Neutrophil (primary cell): ENCODE data around the gene ZBTB39.

Experiments
- H3K27ac ChIP-seq: fragments of 200-600 bp; sonication (generic); 2 replicates; pipeline ENCODE4 v1.5.1; 2016; ENCODE audit warnings: mild to moderate bottlenecking, moderate library complexity
- H3K27me3 ChIP-seq: fragments of 200-600 bp; sonication (generic); 2 replicates; pipeline ENCODE4 v1.6.0; 2016; ENCODE audit warnings: mild to moderate bottlenecking
- H3K36me3 ChIP-seq: fragments of 200-600 bp; sonication (generic); 2 replicates; pipeline ENCODE4 v1.5.1; 2017
- H3K4me1 ChIP-seq, 2 experiments: fragments of 200-600 bp in 1 of 2; sonication (generic) in 1 of 2; 1 replicate in 1 of 2; 2 replicates in 1 of 2; pipeline versions ENCODE4 v1.5.1 to v1.6.1; 2013 to 2016; ENCODE audit warnings: low read depth in 1 of 2, low read length in 1 of 2, mild to moderate bottlenecking in 1 of 2, moderate library complexity in 1 of 2; ENCODE audit not compliant: control insufficient read depth in 1 of 2, insufficient read depth in 1 of 2
- H3K4me3 ChIP-seq, 2 experiments: fragments of 200-600 bp in 1 of 2; sonication (generic) in 1 of 2; 1 replicate in 1 of 2; 2 replicates in 1 of 2; pipeline ENCODE4 v1.5.1; 2013 to 2016; ENCODE audit warnings: low read depth in 1 of 2, low read length in 1 of 2, mild to moderate bottlenecking in 1 of 2, moderate library complexity in 1 of 2
- H3K9me3 ChIP-seq: fragments of 200-600 bp; sonication (generic); 2 replicates; pipeline ENCODE4 v1.5.1; 2016
- CTCF ChIP-seq: fragments of 200-600 bp; sonication (generic); IDR thresholded peaks from 2 replicates; pipeline ENCODE4 v1.5.1; 2016; ENCODE audit warnings: antibody characterized with exemption

Gene ZBTB39

GRCh38 chr12:56991319-56992246 is 14.8 kb downstream of the ZBTB39 start:
- H3K4me3 ChIP-seq, result no peak overlapping the region
- H3K36me3 ChIP-seq, result no peaks in the 10 kb centered on the region
- TF ChIP-seq CTCF, result no peak
- H3K9me3 ChIP-seq, result no peaks in the 10 kb centered on the region
- peaks cover 8 to 16% of the 10 kb centered on the region in 2 experiments for H3K4me1 ChIP-seq
- H3K27ac ChIP-seq, result no peak overlapping the region
- peaks cover 18% of the 10 kb centered on the region for H3K27me3 ChIP-seq

GRCh38 chr12:56990648-56991318 is 15.6 kb downstream of the ZBTB39 start:
- no peak for TF ChIP-seq CTCF
- Histone ChIP-seq H3K4me1 (peaks cover 8 to 16% of the 10 kb centered on the region in 2 experiments), H3K4me3 (no peak overlapping the region), H3K9me3 (no peaks in the 10 kb centered on the region), H3K36me3 (no peaks in the 10 kb centered on the region), H3K27me3 (peaks cover 18% of the 10 kb centered on the region), H3K27ac (no peak overlapping the region)

GRCh38 chr12:56989861-56990610 is 16.3 kb downstream of the ZBTB39 start:
- peaks cover 18% of the 10 kb centered on the region for H3K27me3 ChIP-seq
- no peak overlapping the region for H3K4me3 ChIP-seq
- H3K9me3 ChIP-seq, result no peaks in the 10 kb centered on the region
- no peak overlapping the region for H3K27ac ChIP-seq
- peaks cover 8 to 16% of the 10 kb centered on the region in 2 experiments for H3K4me1 ChIP-seq
- TF ChIP-seq CTCF, result no peak
- H3K36me3 ChIP-seq, result no peaks in the 10 kb centered on the region

- peaks cover 18% of the 10 kb centered on the region for H3K27me3 ChIP-seq
- no peaks in the 10 kb centered on the region for H3K9me3 ChIP-seq
- H3K4me3 ChIP-seq, result no peak overlapping the region
- no peak overlapping the region for H3K27ac ChIP-seq
- no peak for TF ChIP-seq CTCF
- peaks cover 8 to 16% of the 10 kb centered on the region in 2 experiments for H3K4me1 ChIP-seq
- no peaks in the 10 kb centered on the region for H3K36me3 ChIP-seq
These were observed 18.1 kb downstream of the ZBTB39 start for GRCh38 chr12:56988207-56988739.

- peaks cover 8 to 16% of the 10 kb centered on the region in 2 experiments for H3K4me1 ChIP-seq
- no peak overlapping the region for H3K4me3 ChIP-seq
- H3K27me3 ChIP-seq, result peaks cover 18% of the 10 kb centered on the region
- no peaks in the 10 kb centered on the region for H3K36me3 ChIP-seq
- H3K9me3 ChIP-seq, result no peaks in the 10 kb centered on the region
- no peak overlapping the region for H3K27ac ChIP-seq
- TF ChIP-seq CTCF, result peak; percentile 87
These were observed 18.7 kb downstream of the ZBTB39 start for GRCh38 chr12:56987551-56988053.
